Stimulated activated CD4-positive, alpha-beta T cell treated with anti-CD3 and anti-CD28 coated beads, Interleukin-1b, Interleukin-23, amount 100 ng/mL, for 1 hour (primary cell): ENCODE measurements around the gene DIP2C.

ENCODE experiments used
- DNase-seq, 2 donors: peaks; one replicate each; pipeline ENCODE4 v3.0.0-alpha.2; 2020; ENCODE audit warnings: low read depth in 2 of 2

Gene DIP2C

DNA sequence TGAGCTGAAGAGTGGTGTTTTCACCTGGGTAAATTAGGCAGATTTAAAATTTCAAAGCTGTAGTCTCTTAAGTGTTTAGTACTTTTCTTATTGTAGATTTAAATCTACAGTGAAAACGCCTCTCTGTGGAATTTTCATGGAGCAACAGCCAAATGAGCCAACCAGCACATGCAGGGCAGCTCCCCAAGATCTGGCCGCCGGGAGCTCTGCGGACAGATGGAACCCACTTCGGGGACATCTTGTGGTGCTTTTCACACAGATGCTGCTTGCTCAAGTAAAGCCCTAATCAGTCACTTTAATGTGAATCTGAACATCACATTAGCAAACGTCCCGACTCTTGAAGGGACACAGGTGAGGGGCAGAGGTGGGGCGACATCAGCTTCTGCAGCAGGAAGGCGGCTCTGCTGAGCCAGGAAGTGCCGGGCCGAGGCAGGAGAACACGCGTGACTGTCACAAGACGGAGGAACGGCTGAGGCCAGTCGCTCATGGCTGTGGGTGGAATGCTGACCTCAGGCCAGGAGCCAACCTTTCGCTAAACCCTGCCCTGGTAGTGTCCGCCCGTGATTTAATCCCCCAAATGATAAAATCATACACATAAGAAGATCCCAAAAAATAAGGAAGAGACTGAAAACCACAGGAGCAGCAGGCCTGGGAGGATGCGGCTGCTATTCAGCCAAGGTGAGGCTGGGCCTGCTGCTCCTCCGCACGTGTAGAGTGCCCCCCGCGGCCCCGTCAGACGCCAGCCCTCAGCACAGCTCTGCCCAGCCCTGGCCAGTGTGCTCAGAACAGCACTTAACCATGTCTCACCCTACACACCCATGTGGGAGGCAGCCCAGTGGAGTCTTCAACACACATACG lies 297.4 kb downstream of the DIP2C start:
- no peak for DNase-seq

GRCh38 chr10:391305-391704 lies 298.2 kb downstream of the DIP2C start:
- DNase-seq: no peak

GRCh38 chr10:390449-391100 lies 298.9 kb downstream of the DIP2C start:
- no peak for DNase-seq

- no peak for DNase-seq
Observed at GRCh38 chr10:389836-390448, 299.5 kb downstream of the DIP2C start.

DNA sequence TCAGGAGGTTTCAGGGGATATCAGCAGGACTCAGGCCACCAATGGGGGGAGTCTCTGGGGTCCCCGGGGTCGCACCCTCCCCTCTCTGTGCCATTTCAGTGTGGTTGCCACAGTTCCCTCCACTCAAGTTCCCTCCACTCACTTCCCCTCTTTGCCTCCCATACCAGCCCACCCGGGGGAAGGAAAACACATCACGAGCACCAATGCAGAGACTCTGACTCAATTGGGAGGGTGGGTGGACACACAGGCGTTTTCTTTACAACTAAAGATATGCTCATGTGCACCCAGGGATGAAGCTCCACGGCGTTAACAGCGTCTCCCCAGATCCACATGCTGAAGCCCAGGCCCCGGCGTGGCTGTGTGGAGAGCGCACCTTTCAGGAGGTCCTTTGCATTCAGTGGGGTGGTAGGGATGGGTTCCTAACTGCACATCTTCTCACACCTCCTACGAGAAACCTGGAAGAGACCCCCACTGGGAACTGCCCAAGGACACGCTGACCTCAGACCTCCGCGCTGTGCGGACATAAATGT lies 300.1 kb downstream of the DIP2C start:
- no peak for DNase-seq

- DNase-seq: no peak
Observed at GRCh38 chr10:388661-389045, 300.8 kb downstream of the DIP2C start.

DNA sequence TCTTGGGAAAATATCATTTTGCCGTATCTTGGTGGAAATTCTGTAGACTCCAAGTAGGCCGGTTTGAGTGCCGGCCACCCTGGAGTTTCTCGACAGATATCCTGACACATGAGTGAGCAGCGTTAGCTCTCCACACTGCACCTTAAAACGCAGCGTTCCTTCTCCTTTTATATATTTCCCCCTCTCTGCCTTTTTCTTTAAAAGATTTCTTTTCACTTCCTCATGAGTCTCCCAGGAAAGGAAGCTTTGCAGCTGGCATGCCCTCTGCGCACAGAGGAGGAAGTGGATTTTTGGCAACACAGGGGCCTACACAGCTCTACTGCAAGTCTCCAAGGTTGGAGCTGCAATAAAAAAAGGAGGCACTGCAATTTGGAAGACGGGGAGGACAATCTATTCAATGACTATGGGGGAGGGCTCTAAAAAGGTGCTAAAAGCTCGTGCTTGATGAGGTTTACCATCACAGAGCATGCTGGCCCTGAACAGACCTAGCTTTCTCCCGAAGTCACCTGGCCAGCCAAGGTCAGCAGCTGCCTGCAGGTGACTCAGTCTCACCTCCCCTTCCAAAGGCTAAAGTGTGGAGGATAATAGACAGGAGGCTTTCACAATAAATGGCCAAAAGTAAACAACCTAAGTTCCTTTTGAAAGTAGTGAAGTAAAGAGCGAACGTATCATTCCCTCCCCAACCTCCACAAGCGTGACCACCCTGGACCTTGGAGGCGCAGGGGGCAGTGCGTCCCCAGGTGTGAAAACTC lies 301.4 kb downstream of the DIP2C start:
- no peak for DNase-seq

GRCh38 chr10:387593-387891 lies 301.9 kb downstream of the DIP2C start:
- DNase-seq: no peak

DNA sequence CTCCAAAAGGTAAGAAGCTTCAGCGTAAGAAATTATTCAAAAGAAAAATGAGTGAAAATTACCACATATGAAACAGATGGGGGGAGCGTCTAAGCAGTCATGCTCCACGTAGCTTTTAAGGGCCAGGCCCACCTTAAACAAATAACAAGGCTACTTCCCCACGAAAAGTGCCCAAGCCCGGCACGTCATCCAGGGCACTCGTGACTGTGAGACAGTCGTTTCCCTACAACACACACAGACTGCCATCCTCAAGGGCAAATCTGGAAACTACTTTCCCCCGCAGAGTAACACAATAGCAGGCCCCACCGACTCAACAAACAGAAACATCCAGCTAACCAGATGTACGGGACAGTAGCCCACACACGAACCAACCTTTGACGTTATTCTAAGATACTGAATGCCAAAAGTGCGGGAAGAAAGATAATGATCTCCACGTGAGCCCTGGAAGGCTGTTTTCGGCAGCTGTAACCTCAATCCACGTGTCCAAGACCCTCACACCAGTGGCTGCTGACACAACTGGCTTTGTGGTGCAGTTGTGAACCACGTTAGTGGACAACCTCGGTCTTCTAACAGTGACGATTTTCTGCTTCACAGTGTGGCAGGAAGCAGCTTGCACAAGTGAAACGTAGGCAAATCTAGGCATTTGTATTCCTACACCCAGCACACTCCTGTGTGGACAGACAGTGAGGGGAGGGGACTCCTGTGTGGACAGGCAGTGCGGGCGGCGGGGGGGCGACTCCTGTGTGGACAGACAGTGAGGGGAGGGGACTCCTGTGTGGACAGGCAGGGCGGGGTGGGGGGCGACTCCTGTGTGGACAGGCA lies 302.5 kb downstream of the DIP2C start:
- no peak for DNase-seq

DNA sequence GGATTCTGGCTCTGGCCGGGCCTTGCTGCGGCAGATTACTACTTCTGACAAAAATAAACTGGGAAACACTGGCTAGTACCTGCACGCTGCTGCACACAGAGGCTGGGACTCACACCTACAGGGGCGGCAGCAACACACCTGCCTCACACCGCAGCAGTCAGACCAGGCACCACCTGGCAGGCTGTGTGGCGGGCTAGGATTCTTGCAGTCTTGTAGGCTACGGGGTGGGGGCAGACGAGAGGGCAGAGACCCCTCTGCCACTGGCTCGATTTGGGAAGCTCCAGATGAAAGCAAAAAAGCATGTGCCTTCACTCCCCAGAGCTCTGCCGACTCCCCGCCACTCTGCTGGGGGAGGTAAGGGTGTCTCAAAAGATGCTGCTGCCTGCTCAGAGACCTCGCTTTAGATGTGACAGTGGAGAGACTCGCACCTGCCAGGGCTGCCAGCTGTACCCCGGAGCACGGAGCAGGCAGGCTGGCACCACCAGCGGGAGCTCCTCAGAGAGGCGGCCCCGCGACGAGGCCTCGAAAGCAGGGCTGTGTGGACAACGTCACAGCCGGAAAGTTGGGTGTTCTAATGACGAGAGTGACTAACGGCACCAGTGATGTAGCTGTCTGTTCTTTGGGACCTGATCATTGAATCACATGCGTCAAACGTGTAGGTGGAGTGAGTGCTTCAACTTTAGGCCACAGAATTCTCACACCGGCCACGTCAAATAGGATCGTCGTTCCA lies 303.7 kb downstream of the DIP2C start:
- DNase-seq: no peak

- DNase-seq: no peak
Observed at GRCh38 chr10:384538-385305, 304.7 kb downstream of the DIP2C start.

GRCh38 chr10:383519-383918 lies 305.9 kb downstream of the DIP2C start:
- no peak for DNase-seq

DNA sequence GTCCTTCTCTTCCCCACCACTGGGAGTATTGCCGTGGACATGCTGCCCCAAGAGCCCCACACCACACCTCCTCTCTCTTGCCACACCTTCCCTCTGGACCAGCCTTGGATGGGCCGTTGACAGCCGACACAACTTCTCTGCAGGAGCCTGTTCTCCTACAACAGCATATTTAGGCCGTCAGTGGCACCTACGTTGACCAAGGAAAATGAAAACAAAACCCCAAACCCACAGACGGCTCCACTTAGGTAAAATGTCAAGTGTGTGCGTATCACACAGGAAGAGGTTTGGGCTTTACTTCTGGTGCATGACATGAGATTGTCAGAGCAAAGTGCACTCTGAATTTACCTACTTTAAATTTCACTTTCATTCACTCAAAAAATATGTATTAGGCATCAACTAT lies 307.7 kb downstream of the DIP2C start:
- no peak for DNase-seq

DNA sequence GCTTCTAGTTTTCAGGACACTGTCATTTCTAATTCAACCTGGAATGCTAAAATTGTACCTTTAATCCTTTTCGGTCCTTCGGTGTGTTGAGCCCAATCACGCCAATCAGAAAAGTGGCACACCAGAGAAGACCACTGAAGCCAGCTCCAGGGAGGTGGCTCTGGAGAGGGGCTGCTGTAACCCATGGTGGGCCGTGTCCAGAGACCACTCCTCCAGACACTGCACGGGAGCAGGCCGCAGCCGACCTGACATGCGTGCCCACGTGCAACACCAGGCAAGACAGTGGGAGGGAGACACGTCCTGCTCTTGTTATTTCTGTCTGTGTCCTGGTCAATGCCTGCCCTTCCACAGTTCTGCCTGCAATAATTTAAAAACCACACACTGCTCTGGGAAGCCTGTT lies 308.1 kb downstream of the DIP2C start:
- no peak for DNase-seq

DNA sequence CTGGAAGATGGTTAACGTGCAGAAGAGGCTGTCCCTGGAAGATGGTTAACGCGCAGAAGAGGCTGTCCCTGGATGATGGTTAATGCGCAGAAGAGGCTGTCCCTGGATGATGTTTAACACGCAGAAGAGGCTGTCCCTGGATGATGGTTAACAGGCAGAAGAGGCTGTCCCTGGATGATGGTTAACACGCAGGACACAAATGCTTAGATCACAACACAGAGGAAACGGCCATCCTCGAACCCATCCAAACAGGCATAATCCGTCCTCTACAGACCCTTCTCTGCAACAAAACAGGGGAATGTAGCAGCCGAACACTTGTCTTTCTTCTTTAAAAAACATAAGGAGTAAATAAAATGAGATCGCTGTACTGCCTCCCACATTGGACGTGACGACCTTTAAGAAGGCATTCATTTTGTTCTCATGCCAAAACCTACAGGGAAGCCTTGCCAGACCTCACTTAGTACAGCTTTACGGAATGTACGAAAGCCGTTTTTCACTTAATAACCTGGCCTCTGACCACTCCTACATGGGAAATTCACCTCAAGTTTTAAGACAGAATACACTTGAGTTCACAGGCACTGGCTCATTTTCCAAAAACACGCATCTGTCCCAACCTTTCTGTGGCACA lies 309.0 kb downstream of the DIP2C start:
- no peak for DNase-seq

DNA sequence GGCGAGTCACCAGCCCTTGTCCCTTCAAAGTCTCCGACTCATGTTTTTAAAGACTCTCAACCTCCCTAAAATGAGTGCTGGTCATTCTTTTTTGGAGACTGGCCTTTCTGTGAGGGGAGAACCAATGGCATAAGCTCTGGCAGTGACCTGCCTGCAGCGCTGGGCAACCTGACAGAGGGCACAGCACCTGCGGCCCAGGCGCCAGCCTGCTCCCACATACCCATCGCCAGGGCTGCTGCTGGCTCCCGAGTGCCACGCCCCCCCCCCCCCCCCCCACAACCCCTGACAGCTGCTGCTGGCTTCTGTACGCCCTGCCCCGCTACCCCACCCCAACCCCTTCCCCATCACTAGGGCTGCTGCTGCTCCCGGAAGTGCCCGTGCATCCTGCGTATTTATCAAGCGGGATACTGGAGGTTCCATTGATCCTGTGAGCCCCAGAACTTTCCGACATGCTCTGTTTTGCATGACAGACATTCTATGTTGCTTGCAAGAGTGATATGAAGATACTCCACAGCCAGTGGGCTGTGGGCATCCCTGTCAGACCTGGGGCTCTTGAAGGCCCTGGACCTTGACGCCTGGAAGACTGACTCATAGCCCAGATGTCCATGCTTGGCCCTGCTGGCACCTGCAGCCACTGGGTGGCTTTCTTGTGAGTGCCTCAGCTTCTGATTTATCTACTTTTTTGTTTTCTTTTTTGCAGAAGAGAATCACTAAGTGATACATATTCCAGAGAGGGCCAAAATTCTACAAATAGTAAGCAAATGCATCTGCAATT lies 310.4 kb downstream of the DIP2C start:
- DNase-seq: no peak

- DNase-seq: no peak
Observed at GRCh38 chr10:378230-378929, 311.1 kb downstream of the DIP2C start.

DNA sequence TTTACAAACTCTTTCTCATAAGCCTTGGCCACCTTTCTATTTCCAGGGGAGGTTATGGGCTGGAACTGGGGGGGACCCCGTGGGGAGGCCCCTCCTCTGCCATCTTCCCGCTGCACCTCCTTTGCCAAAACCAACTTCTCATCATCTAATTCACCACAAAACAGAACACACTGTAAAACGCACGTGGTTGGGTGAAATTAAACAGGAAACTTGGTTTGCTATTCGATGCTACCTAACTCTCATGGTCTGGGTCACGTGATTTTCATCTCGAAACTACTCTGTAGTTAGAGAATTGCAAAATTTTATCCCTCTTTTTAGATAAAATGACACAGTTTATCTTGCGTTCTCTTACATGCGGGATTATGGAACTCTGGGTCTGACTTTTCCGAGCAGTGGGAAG lies 312.2 kb downstream of the DIP2C start:
- DNase-seq: no peak
